ENCODE results near the gene CEP72.
A peak's percentile ranks its signal among the peaks of the same experiment; 100 is the strongest.

The CEP72 gene

DNA sequence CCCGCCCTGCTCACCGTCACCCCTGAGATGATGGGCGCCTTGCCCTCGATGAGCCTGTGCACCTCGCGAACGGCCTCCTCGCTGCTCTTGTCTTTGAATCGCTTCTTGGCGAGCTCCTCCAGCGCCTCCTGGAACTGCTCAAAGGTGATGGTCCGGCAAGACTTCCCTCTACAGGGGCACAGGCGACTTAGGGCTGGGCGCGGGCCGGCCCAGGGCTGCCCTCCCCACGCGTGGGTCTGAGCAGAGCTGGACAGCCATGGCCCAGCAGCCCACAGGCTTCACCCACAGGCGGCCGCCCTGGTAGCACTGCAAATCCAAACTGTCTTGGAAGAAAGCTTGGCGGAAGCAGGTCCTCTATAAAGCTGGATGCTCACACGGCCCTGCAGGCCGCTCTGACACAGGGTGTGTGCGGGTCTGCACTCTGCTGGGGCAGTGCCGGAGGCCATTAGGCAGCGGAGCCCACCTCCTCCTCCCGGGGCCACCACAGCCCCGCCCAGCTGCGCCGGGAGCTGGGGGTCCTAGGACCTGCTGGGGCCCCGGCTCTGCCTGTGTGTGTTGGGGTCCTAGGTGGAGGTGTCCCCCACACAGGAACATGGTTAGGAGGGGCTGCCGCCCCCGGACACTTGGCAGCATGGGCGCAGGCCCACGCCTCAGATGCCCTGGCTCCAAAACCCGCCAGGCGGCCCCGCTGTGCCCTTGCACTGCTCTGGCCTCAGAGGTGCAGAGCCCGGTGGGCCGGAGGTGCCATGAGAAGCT is 54.0 kb downstream of the CEP72 start:
- no peak for TF ChIP-seq ZFX (IDR thresholded peaks at IDR 0.05; ENCODE audit: borderline replicate concordance)
- TF ChIP-seq, protein P1, sequence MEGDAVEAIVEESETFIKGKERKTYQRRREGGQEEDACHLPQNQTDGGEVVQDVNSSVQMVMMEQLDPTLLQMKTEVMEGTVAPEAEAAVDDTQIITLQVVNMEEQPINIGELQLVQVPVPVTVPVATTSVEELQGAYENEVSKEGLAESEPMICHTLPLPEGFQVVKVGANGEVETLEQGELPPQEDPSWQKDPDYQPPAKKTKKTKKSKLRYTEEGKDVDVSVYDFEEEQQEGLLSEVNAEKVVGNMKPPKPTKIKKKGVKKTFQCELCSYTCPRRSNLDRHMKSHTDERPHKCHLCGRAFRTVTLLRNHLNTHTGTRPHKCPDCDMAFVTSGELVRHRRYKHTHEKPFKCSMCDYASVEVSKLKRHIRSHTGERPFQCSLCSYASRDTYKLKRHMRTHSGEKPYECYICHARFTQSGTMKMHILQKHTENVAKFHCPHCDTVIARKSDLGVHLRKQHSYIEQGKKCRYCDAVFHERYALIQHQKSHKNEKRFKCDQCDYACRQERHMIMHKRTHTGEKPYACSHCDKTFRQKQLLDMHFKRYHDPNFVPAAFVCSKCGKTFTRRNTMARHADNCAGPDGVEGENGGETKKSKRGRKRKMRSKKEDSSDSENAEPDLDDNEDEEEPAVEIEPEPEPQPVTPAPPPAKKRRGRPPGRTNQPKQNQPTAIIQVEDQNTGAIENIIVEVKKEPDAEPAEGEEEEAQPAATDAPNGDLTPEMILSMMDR (IDR thresholded peaks at IDR 0.05) = no peak
- H3K27ac ChIP-seq = no peak overlapping the region

DNA sequence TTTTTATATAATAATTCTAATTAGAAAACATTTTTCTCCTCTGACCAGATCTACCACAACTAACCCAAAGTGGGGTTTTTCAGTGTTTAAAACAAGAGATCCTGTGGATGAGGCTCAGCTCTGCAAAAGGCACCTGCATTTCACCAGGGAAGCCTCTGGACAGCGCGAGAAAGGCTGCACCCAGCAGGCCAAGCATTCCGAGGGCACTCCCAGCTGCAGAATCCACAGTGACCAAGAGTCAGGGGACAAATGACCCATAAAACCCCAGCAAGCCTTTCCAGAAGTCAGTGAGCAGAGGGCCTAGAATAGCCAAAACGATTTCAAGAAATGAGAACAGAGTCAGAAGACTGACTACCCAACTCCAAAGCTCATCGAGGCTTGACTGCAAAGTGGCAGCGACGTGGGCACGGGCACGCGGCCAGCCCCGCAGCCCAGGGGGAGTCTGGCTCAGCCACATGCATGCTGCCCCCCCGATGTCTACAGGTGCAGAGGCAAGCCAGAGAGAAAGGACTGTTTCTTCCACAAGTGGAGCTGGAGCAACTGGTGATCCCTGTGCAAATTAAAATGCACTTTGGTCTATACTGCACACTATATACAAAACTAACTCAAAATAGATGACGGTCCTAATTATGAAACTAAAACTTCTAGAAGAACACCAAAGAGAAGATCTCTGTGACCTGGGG is 54.8 kb downstream of the CEP72 start:
- H3K27ac ChIP-seq = 0 out of 2 replicates have a peak overlapping the region, but pooled peaks have one; percentile 25
- no peak for TF ChIP-seq ZFX (IDR thresholded peaks at IDR 0.05; ENCODE audit: borderline replicate concordance)
- TF ChIP-seq, protein P1 (IDR thresholded peaks at IDR 0.05) = no peak

DNA sequence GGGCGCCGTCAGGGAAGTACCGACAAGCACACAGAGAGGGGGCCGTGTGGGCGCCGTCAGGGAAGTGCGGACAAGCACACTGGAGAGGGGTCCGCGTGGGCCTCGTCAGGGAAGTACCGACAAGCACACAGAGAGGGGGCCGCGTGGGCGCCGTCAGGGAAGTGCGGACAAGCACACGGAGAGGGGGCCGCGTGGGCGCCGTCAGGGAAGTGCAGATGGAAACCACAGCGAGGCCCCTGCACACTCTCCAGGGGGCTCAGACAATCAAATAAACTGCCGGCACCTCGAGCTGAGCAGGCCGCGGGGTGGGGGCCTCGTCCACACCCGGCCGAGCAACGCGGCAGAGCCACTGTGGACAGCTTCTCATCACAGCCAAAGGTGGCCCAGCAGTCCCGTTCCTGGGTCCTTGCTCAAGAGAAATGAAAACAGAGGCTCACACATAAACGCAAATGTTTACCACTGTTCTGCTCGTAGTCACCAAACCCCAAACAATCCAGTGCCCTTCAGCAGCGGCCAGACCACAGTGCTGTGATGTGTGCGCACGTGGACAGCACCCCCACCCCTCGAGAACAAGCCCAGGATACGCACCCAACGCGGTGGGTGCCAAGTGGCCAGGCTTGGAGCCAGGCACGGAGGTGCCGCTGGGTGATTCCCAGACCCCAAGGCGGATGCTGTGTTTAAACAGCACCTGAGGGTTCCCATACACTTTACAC is 56.3 kb downstream of the CEP72 start:
- H3K27ac ChIP-seq = 0 out of 2 replicates have a peak overlapping the region, but pooled peaks have one; percentile 65
- TF ChIP-seq, protein P1 (IDR thresholded peaks at IDR 0.05) = no peak
- no peak for TF ChIP-seq ZFX (IDR thresholded peaks at IDR 0.05; ENCODE audit: borderline replicate concordance)

DNA sequence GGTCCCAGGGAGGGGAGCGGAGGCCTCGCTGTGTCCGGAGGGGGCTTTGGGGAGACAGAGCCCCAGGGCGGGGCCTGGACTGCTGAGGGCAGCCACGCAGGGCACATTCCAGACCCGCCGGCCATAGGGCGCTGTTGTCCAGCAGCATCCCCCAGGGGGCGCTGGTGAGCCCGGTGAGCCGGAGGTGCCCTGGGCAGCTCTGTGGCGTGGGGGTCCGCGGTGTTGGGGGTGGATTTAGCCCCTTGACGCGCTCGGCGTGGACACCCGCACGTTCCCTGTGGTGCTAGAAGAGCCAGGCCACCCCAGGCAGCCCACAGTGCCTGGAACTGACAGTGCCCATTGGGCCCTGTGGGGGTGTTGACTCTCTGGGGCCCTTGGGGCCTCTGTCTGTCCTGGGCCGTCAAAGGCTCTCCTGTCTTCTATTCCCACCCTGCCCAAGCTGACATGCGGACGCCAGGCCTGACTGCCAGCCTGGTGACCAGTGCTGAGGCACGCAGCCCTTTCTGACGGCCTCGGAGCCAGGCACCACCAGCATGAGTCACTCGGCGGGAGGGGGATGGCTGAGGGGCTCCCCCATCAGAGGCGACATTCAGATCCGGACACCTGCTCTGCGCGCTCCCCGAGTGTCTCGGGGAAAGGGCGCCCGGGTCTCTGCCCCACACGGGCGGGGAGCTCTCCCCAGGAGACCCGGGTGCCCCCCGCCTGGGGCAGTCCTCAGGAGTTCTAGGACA is 57.1 kb downstream of the CEP72 start:
- peak overlapping the region; percentile 65; the same call in 1 of the 2 replicates for H3K27ac ChIP-seq
- TF ChIP-seq ZFX (IDR thresholded peaks at IDR 0.05; ENCODE audit: borderline replicate concordance) = no peak
- TF ChIP-seq, protein P1 (IDR thresholded peaks at IDR 0.05) = peak; percentile 88

DNA sequence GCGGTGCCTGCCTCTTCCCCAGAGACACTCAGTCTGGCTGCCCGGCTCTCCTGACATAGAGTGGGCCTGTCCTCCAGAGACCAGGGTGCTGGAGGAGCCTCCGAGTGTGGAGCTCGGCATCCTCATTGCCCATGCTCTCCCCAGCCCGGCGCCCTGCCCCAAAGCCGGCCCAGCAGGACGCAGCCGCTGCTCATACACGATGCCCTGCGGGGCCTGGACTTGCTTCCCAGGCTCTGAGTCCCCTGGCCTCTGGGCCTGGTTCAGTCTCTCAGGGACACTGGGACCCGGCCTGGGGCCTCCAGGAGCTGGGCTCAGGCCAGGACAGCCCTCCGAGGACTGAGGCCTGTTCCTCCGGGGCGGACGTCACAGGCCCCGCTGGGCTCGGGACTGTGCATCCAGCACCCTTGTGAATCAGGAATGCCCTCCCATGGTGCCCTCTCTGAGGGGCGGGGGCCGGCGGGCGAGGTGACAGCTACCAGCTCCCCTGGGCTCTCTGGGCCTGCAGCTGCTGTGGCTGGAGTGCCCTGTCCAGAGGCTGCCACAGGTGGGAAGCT is 57.8 kb downstream of the CEP72 start:
- peak overlapping the region; percentile 65; the same call in 1 of the 2 replicates for H3K27ac ChIP-seq
- TF ChIP-seq, protein P1 (IDR thresholded peaks at IDR 0.05) = no peak
- no peak for TF ChIP-seq ZFX (IDR thresholded peaks at IDR 0.05; ENCODE audit: borderline replicate concordance)

DNA sequence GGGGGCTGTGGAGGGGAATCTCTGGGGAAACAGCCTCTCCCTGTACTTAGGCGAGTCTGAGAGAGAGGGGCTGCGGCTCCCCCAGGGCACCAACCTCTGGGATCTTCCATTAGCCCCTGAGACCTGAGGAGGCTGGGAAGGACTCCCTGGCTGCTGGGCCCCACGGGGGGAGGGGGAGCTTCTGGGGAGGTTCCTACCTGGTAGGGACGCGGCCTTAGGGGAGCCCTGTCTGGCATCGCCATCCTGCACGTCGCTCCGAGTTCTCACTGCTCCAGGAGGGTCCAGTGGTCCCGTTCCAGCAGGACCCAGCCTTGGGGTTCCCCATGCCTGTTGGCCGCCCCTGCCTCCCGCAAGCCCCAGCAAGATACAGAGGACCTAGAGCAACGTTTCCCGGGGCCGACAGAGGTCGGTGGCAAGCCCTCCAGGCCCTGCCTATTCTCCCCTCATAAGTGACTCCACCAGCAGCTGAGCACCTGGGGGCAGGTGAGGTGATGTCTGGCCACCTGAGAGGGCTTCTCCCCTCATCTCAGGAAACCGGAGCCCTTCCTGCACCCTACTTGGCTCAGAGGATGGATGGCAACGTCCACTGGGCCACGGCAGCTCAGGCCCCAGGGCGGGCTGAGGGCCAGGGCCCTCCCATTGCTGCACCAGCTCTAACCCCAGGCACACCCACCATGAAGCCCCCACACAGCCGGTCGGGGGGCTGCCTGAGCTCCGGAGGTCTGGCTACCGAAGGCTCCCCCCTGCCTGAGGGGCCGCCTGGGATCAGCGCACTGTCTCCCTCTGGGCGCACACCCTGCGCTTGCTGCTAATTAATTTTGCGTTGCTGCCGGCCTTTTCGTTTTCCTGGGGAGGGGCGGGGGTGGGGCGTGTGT is 58.5 kb downstream of the CEP72 start:
- H3K27ac ChIP-seq = peak overlapping the region; percentile 65; the same call in 1 of the 2 replicates
- TF ChIP-seq, protein P1 (IDR thresholded peaks at IDR 0.05) = no peak
- no peak for TF ChIP-seq ZFX (IDR thresholded peaks at IDR 0.05; ENCODE audit: borderline replicate concordance)

All from 22Rv1 (cell line).